NT2/D1 (cell line): ENCODE data around the gene MYCBPAP.

Experiments used
- SUZ12 ChIP-seq: IDR thresholded peaks from 2 replicates; pipeline ENCODE4 v1.6.1; 2011; ENCODE audit not compliant: insufficient read length, insufficient read depth; ENCODE audit errors: extremely low read depth
- YY1 ChIP-seq: IDR thresholded peaks from 2 replicates; pipeline ENCODE4 v1.6.1; 2011; ENCODE audit not compliant: insufficient read length, insufficient read depth
- ZNF274 ChIP-seq: IDR thresholded peaks from 2 replicates; pipeline ENCODE4 v1.6.1; 2011; ENCODE audit warnings: mild to moderate bottlenecking, low read depth, low read length

- no peak for TF ChIP-seq SUZ12
- TF ChIP-seq YY1: no peak
- no peak for TF ChIP-seq ZNF274
These were observed 5.3 kb downstream of the MYCBPAP start for GRCh38 chr17:50513495-50513894.
